GM12892 (cell line): ENCODE data around the gene ANXA10.
"Not testable (repeated sequence)": the region's sequence is repeated elsewhere in the genome, so short reads cannot be mapped to it uniquely, and the experiment has no call there.

ENCODE experiments used
- DNase-seq: peaks from one replicate; pipeline ENCODE4 v3.0.0; 2011; ENCODE audit not compliant: insufficient read length
- FAIRE-seq: peaks from 2 replicates; lab custom pipeline; 2011; peaks lifted over from hg19 to GRCh38; lab: Jason Lieb, UNC
- POLR2A ChIP-seq: IDR thresholded peaks from 2 replicates; pipeline ENCODE4 v1.6.1; 2011; ENCODE audit warnings: low read depth, low read length, control low read depth
- POLR2AphosphoS5 ChIP-seq: IDR thresholded peaks from 2 replicates; pipeline ENCODE4 v1.6.1; 2011; ENCODE audit warnings: low read depth, low read length, control low read depth
- TAF1 ChIP-seq: IDR thresholded peaks from 2 replicates; pipeline ENCODE4 v1.6.1; 2011; ENCODE audit warnings: low read depth, mild to moderate bottlenecking, control low read depth, low read length, borderline replicate concordance

ANXA10 gene

DNA sequence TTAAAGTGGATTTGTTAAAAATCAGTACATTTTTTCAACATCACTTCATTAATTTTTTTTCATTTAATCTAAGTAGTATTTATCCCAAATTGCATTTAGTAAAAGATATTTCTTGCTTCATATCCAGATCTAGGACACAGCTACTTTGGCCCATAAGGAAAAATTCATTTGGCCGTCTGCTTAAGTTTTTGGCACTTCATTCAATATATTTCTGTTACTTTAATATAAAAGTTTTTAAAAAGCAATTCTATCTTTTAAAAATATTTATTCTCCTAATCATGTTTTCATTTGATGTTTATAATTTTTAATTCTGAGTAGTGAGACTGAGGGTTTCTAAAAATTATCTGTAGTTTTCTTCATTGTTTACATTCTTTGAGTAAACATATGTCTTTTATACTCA lies 28.5 kb downstream of the ANXA10 start:
- DNase-seq (no peak), FAIRE-seq (no peak)
- no peak for TF ChIP-seq POLR2A
- TF ChIP-seq POLR2AphosphoS5, result no peak
- no peak for TF ChIP-seq TAF1

DNA sequence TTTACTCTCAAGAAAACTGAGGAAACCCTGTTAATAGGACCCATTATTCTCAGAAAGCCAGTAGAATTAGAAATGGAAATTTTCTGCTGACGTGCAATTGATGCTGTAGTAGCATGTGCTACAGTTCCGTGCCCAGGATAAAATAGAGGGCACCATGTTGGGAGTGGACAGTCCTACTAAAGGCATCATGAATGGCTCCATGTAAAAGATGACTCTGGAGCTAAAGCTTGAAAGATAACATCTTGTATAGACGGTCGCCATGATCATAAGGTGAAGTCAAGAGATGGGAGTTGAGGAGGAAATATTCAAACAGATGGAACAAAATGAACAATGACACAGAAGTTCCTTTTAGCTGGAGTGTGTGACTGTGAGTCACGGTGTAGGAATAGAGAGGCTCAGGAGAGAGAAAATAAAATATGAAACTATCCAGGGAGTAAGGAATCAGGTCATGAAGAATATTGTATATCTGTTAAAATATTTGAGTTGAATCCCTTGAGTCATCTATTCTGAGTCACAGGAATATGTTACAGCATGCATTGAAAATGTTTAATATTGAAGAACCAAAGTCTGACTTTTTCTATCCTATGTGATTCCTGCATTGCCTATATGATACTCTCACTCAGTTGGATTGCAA lies 31.8 kb downstream of the ANXA10 start:
- no peak for FAIRE-seq
- TF ChIP-seq POLR2AphosphoS5, result no peak
- no peak for TF ChIP-seq POLR2A
- TF ChIP-seq TAF1, result no peak
- no peak for DNase-seq

DNA sequence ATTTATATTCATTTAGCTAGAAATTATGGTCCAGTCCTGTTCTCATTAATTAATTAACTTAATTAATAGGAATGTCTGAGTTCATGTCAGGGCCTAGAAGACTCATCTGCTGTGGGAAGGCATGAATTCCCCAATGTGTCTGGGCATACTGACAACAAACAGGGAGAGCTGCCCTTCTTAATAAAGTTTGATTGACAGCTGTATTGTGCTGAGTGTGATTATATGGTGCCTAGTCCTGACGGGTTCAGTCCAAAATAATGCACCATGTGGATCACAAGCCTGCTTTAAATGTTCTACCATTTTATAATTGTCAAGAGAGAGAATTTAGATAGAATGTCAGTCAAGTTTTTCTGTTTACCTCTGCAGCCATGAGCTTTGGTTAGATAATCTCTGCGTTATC lies 34.6 kb downstream of the ANXA10 start:
- no peak for TF ChIP-seq POLR2A
- TF ChIP-seq POLR2AphosphoS5, result no peak
- TF ChIP-seq TAF1, result no peak
- DNase-seq (no peak), FAIRE-seq (no peak)

DNA sequence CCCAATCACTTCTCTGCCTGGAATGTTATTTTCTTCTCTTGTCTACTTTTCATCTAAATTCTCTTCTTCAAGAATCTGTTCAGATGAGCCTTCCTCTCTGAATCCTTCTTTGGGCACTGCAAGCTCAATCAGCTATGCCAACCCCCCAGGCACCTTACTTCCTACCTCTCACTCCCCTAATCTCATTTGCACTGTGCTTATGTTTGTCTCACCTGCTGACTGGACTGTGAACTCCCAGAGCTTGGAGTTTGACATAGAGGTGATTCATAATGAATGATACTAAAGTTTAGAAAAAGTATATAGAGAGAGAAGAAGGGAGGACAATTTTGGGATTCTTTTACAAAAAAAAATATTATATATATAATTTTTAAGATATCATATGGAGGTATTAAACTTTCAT lies 36.3 kb downstream of the ANXA10 start:
- FAIRE-seq, result no peak

GRCh38 chr4:168129046-168129772 lies 36.9 kb downstream of the ANXA10 start:
- no peak for DNase-seq
- no peak for TF ChIP-seq POLR2AphosphoS5
- no peak for TF ChIP-seq TAF1
- TF ChIP-seq POLR2A, result no peak
- FAIRE-seq, result no peak

More for the DNA sequence above, 36.3 kb downstream of the ANXA10 start:
- DNase-seq, result no peak
- no peak for TF ChIP-seq TAF1
- TF ChIP-seq POLR2AphosphoS5, result no peak
- no peak for TF ChIP-seq POLR2A

- DNase-seq (no peak), FAIRE-seq (no peak)
- TF ChIP-seq POLR2A (no peak), TAF1 (no peak)
Observed at GRCh38 chr4:168129802-168130201, 37.5 kb downstream of the ANXA10 start.

DNA sequence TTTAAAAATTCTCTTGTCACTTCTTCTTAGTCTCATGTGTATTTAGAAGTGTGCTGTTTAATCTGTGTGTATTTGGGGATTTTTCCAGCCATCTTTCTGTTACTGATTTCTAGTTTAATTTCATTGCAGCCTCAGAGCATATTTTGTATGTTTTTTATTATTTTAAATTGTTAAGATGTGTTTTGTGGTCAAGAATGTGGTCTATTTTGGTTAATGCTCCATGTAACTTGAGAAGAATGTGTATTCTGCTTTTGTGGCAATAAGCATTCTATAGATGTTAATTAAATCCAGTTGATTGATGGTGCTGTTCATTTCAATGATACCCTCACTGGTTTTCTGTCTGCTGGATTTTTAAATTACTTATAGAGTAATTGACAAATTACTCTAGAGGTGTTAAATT lies 38.9 kb downstream of the ANXA10 start:
- FAIRE-seq (no peak), DNase-seq (no peak)
- TF ChIP-seq POLR2AphosphoS5 (no peak), POLR2A (no peak), TAF1 (no peak)

DNA sequence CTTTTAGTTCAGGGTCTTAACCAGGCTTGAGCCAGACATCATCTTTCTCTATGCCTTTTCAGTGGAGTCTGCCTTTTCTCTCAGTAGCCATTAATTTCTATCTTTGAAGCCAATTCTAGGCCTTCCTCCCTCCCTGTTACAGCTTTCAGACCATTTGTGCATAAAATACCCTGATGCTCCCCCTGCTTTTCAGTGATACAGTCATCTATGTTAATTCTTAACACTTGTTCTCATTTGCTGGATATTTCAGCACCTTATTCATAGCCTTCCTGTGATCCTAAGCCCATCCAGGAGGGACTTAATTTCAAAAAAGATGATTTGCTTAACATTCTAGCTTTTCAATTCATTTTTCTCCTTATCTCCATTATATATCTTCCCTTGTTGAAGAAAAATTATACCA lies 42.3 kb downstream of the ANXA10 start:
- DNase-seq (no peak), FAIRE-seq (no peak)
- TF ChIP-seq TAF1 (no peak), POLR2A (no peak), POLR2AphosphoS5 (no peak)

- not testable (repeated sequence) for FAIRE-seq, DNase-seq
Observed at GRCh38 chr4:168135860-168136259, 43.5 kb downstream of the ANXA10 start.

DNA sequence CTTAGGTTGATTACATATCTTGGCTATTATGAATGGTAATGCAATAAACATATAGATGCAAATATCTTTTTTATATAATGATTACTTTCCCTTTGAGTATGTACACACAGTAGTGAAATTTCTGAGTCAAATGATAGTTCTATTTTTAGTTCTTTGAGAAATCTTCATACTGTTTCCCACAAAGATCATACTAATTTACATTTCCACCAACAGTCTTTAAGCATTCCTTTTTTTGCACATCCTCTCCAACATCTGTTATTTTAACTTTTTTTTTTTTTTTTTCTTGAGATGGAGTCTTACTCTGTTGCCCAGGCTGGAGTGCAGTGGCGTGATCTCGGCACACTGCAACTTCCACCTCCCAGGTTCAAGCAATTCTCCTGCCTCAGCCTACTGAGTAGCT lies 45.4 kb downstream of the ANXA10 start:
- DNase-seq, FAIRE-seq: not testable (repeated sequence)

DNA sequence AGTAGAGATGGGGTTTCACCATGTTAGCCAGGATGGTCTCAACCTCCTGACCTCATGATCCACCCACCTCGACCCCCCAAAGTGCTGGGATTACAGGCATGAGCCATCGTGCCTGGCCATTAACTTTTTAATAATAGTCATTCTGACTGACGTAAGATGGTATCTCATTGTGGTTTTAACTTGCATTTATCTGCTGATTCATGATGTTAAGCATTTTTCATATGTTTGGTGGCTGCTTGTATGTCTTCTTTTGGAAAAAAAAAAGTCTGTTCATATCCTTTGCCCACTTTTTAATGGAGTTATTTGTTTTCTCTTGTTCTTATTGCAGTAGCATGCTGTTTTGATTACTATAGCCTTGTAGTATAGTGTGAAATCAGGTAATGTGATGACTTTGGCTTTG lies 45.8 kb downstream of the ANXA10 start:
- FAIRE-seq, result no peak
- DNase-seq, result no peak
- no peak for TF ChIP-seq POLR2AphosphoS5
- TF ChIP-seq TAF1, result no peak
- no peak for TF ChIP-seq POLR2A

- DNase-seq (no peak), FAIRE-seq (no peak)
- TF ChIP-seq POLR2AphosphoS5 (no peak), POLR2A (no peak)
Observed at GRCh38 chr4:168139336-168139735, 47.0 kb downstream of the ANXA10 start.

DNA sequence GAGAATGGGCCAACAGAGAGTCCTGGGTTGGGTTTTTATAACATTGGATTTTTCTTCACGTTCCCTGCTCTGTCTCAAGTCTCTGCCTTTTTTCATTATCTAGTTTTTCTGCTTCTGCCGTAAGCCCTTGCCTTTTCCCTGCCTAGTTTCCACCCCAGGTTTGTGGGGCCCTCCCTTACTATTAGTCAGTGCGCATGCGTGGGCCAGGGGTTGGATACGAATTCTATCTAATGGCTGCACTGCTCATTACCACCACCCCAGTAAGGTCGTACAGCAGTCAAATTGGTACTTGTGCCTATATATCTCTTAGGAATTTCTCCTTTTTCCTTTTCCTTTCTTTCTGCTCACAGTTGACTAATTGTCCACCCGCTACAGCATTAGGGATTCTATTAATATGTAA lies 49.4 kb downstream of the ANXA10 start:
- TF ChIP-seq TAF1 (no peak), POLR2AphosphoS5 (no peak), POLR2A (no peak)
- no peak for DNase-seq
- FAIRE-seq, result no peak

- no peak for TF ChIP-seq TAF1
- no peak for TF ChIP-seq POLR2A
- TF ChIP-seq POLR2AphosphoS5, result no peak
- no peak for FAIRE-seq
- DNase-seq, result no peak
Observed at GRCh38 chr4:168143601-168144000, 51.3 kb downstream of the ANXA10 start.
